ENCODE data around the gene SETD4.

Gene SETD4

GRCh38 chr21:36061445-36061844 lies 1.1 kb upstream of the SETD4 start:
- H3K4me3 ChIP-seq (ENCODE audit: low read depth, low read length): no peak overlapping the region
- TF ChIP-seq CTCF (IDR thresholded peaks at IDR 0.05; ENCODE audit: insufficient read depth, low read depth, low read length, missing control alignments): no peak
- DNase-seq (ENCODE audit: low read depth): no peak

- TF ChIP-seq CTCF (IDR thresholded peaks at IDR 0.05; ENCODE audit: insufficient read depth, low read depth, low read length, missing control alignments): no peak
- DNase-seq (ENCODE audit: low read depth): no peak
- H3K4me3 ChIP-seq (ENCODE audit: low read depth, low read length): peak overlapping the region; percentile 93
Observed at GRCh38 chr21:36059823-36060158, 535 bp downstream of the SETD4 start.

GRCh38 chr21:36055551-36055950 lies 4.8 kb downstream of the SETD4 start:
- TF ChIP-seq CTCF (IDR thresholded peaks at IDR 0.05; ENCODE audit: insufficient read depth, low read depth, low read length, missing control alignments): no peak
- DNase-seq (ENCODE audit: low read depth): no peak
- no peak overlapping the region for H3K4me3 ChIP-seq (ENCODE audit: low read depth, low read length)

GRCh38 chr21:36053715-36054062 lies 6.6 kb downstream of the SETD4 start:
- no peak overlapping the region for H3K4me3 ChIP-seq (ENCODE audit: low read depth, low read length)
- DNase-seq (ENCODE audit: low read depth): no peak
- TF ChIP-seq CTCF (IDR thresholded peaks at IDR 0.05; ENCODE audit: insufficient read depth, low read depth, low read length, missing control alignments): no peak

GRCh38 chr21:36052860-36053714 lies 7.2 kb downstream of the SETD4 start:
- DNase-seq (ENCODE audit: low read depth): no peak
- TF ChIP-seq CTCF (IDR thresholded peaks at IDR 0.05; ENCODE audit: insufficient read depth, low read depth, low read length, missing control alignments): no peak
- H3K4me3 ChIP-seq (ENCODE audit: low read depth, low read length): no peak overlapping the region

- no peak for DNase-seq (ENCODE audit: low read depth)
- no peak for TF ChIP-seq CTCF (IDR thresholded peaks at IDR 0.05; ENCODE audit: insufficient read depth, low read depth, low read length, missing control alignments)
- no peak overlapping the region for H3K4me3 ChIP-seq (ENCODE audit: low read depth, low read length)
Observed at GRCh38 chr21:36048357-36048756, 12.0 kb downstream of the SETD4 start.

- DNase-seq (ENCODE audit: low read depth): no peak
- no peak overlapping the region for H3K4me3 ChIP-seq (ENCODE audit: low read depth, low read length)
- TF ChIP-seq CTCF (IDR thresholded peaks at IDR 0.05; ENCODE audit: insufficient read depth, low read depth, low read length, missing control alignments): no peak
Observed at GRCh38 chr21:36047139-36047538, 13.2 kb downstream of the SETD4 start.
